IPS DF 4.7 (cell line): Measurements from ENCODE around the gene ZNHIT3.

ENCODE experiments used
- DNase-seq: peaks from one replicate; pipeline ENCODE4 v3.0.0-alpha.2; 2013; ENCODE audit warnings: low spot score; ENCODE audit errors: extremely low read depth

Gene ZNHIT3

GRCh38 chr17:36545077-36545464 is 58.6 kb downstream of the ZNHIT3 start:
- no peak for DNase-seq
